Mucosa of gallbladder (tissue), 1 donor: ENCODE results near the gene CDH1. TPM values are rescaled to one million over a fixed set of nuclear protein-coding genes. Genes with fewer than 3 reads are reported as not detected.
A peak's percentile ranks its signal among the peaks of the same experiment; 100 is the strongest.
"Not testable (repeated sequence)": the region's sequence is repeated elsewhere in the genome, so short reads cannot be mapped to it uniquely, and the experiment has no call there.

Experiments
- DNase-seq: peaks from one replicate; pipeline ENCODE4 v3.0.0-alpha.2; 2020; ENCODE audit warnings: low spot score
- total RNA-seq: library from RNA; stranded (reverse); gene quantifications from one replicate; pipeline ENCODE4 v1.2.1, GENCODE V29; 2021
- donor health status: DM: no; HTN: no; CAD: no.

Gene CDH1
- total RNA-seq = 425 TPM

GRCh38 chr16:68737046-68737729 is at the start of gene CDH1:
Gene CDH1, plus strand, starts transcription at chr16:68737292. Its CDS starts 124 bp downstream, at chr16:68737416.
- peak; percentile 91 for DNase-seq

DNA sequence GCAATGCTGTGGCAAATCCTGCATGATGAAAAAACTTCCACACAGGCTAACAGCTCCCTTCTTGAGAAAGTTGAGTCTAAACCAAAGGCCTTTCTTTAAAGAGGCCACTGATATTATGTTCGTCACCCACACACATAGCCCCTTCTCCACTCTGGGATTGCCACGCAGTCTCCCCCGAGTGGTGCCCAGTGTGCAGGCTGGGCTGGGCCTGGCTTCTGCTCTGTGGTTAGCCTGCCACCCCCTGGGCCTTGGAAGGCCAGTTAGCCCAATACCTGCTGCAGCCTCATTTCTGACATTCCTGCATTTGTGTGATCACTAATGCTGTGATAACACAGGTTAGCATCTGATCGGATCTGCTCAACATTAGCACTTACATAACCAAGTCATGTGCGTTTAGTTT is 47.2 kb upstream of the CDH1 start:
- DNase-seq = no peak

DNA sequence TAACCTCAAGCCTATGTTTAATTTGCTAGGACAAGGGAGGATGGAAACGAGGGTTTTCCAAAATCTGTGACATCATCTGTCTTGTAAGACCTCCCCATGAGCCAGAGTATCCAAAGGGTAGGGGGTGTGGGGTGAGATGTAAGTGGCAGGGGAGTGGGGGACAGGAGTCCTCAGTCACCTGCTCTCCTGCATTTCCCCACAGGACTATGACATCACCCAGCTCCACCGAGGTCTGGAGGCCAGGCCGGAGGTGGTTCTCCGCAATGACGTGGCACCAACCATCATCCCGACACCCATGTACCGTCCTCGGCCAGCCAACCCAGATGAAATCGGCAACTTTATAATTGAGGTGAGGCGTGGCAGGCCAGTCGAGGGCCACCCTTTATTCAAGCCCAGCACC is 41.5 kb upstream of the CDH1 start:
- DNase-seq = no peak

DNA sequence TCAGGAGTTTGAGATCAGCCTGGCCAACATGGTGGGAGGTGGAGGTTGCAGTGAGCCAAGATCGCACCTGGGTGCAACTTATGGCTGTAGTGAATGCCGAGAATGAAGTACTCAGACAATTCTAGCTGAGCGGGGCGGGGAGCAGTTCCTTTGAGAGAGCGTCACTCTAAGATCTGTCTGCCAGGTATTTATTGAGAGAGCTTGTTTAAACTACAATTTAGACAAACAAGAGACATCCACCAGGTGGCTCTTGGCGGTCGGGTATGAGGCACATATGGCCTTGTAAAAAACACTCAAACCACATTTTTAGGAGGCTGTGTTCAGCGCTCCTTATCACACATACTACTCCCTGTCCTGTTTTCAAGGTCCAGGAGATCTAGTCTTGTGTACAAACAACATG is 40.6 kb upstream of the CDH1 start:
- no peak for DNase-seq

GRCh38 chr16:68698091-68698490 is 39.0 kb upstream of the CDH1 start:
- no peak for DNase-seq

GRCh38 chr16:68700120-68700519 is 37.0 kb upstream of the CDH1 start:
- DNase-seq = no peak

GRCh38 chr16:68700831-68701230 is 36.3 kb upstream of the CDH1 start:
- no peak for DNase-seq

DNA sequence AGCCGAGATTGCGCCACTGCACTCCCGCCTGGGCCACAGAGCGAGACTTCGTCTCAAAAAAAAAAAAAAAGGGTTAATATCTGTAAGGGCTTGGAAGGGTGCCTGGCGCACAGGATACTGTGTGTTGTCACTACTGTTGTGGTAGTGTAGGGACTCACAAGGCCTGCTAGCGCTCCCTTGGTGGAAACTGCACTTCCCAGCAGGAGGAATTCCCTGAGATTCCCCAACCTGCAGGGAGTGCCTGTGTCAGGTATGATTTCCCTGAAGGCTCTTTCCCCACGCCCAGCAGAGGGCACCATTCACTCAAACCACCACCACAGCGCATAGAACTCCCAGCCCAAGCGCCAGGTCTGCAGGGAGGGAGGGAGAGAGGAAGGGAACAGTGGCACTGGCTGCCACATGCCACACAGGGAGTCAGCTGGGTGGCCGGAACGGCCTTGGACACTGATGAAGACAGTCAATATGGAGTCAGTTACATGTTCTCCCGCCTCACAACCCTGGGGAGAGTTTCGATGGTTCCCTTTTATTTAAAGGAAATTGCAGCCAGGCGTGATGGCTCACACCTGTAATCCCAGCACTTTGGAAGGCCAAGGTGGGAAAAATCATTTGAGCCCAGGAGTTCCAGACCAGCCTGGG is 32.7 kb upstream of the CDH1 start:
- DNase-seq = peak; percentile 88

- DNase-seq = peak; percentile 80
These were observed 29.5 kb upstream of the CDH1 start for GRCh38 chr16:68707340-68708152.

- DNase-seq = no peak
These were observed 26.9 kb upstream of the CDH1 start for GRCh38 chr16:68710211-68710610.

DNA sequence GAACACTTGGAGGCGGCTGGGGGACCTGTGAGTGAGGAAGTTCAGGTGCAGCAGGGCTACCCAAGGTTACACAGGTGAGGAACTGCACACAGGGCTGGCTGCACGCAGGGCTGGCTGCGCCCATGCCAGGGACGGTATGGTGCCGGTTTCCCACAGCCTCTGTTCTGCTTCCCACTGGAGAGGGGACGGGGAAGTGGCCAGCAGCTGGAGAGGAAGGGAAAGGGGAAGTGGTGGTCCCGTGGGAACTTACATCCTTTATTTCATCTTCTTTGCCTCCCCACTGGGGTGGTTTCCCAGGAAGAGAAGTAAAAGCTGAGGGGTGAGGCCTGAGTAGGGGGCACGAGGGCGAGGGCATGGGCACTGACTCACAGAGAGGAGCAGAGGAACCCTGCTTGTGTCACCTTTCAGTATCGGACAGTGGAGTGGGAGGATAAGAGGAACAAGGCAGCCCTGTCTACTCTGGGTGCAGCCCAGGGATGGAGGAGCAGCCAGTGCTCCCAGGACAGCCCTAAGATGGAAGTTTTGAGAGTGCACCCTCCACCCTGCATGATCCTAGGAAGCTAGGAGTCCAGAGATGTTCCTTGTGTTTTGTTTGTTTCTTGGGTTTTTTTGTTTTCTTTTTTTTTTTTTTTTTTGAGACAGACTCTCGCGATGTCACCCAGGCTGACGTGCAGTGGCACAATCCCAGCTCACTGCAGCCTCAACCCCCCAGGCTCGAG is 25.5 kb upstream of the CDH1 start:
- DNase-seq = no peak

GRCh38 chr16:68713361-68713760 is 23.7 kb upstream of the CDH1 start:
- DNase-seq = no peak

DNA sequence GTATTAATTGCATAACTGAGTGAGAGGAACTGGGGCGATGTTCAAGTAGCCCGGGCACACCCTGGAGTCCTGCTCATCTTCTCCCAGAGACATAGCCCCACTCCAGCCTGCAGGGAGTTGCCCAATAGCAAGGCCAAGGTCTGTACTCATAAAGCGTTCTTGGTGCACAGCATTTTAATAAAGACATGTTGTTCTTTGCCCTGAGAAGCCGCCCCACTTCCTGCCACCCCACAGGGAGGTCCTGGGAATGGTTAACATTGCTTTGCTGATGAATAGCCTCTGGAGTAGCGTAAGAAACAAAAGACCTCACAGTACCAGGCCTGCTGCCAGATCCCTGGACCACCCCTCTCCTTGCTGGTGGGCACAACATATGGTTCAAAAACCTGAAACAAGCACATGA is 21.6 kb upstream of the CDH1 start:
- no peak for DNase-seq

- DNase-seq = not testable (repeated sequence)
These were observed 20.6 kb upstream of the CDH1 start for GRCh38 chr16:68716516-68716915.

- DNase-seq = no peak
These were observed 19.4 kb upstream of the CDH1 start for GRCh38 chr16:68717684-68718083.

GRCh38 chr16:68718590-68718989 is 18.5 kb upstream of the CDH1 start:
- no peak for DNase-seq

DNA sequence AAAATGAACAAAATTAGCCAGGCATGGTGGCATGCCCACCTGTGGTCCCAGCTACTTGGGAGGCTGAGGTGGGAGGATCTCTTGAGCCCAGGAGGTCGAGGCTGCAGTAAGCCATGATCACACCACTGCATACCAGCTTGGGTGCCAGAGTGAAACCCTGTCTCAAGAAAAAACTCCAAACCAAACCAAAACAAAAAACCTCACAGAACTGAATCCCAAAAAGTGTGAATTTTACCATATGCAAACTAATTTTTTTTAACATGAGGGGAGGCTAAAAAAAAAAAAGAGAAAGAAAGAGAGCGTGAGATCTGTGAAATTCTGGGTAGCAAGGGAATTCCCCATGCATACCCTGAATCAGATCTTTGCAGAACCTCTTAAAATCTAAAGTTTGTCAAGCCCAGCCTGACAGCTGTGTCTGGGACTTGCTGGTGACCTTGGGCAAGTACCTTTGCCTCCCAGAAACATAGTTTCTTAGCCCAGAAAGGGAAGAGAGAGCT is 17.1 kb upstream of the CDH1 start:
- DNase-seq = no peak

DNA sequence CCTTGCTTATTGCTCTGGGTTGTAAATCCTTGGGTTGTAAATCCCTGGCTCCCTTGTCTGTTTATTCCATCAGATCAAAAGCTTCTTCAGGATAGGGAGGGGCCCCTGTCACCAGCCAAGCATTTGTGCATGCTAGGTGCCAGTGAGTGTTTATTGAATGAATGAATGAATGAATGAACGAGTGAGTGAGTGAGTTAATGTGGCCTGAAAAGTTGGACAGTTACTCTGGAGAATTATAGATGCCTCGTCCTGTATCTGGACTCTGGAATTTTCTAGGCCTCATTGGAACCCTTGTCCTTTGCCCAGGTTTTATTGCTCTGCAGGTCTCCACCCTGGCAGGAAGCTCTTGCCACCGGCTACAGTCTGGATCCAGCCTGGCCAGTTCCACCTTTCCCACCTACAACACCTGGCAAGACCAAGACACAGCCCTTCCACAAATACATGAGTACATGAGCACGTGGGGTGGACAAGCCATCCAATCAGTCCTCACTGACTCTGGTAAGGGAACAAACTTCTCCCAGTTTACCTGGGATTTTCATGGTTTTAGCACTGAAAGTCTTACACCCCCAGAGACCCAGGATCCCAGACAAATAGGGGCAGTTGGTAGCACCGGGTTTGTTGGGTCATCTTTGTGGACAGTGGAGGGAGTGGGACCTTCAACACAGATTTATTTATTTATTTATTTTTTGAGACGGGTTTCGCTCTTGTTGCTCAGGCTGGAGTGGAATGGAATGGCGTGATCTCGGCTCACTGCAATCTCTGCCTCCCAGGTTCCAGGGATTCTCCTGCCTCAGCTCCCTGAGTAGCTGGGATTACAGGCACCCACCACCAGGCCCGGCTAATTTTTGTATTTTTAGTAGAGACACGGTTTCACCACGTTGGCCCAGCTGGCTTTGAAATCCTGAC is 14.7 kb upstream of the CDH1 start:
- DNase-seq = no peak

DNA sequence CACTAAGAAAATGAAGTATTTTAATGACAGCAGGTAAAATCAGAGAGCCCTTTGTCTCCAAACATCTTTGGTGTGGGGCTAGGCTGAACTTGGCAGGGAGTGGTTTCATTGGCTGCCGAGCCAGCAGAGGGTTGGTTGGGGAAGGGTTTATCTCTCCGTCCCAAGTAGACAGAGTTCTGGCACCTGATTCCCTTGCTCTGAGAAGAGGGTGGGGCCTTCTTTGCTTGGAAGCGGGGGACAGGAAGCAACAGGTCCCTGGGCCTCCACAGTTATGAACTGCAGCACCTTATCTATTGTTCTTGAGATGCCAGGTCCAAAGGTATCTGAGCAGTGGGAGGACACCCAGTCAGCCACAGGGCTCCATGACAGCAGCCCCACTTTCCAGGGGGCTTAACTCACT is 12.3 kb upstream of the CDH1 start:
- peak; percentile 44 for DNase-seq

GRCh38 chr16:68728523-68728922 is 8.6 kb upstream of the CDH1 start:
- no peak for DNase-seq

DNA sequence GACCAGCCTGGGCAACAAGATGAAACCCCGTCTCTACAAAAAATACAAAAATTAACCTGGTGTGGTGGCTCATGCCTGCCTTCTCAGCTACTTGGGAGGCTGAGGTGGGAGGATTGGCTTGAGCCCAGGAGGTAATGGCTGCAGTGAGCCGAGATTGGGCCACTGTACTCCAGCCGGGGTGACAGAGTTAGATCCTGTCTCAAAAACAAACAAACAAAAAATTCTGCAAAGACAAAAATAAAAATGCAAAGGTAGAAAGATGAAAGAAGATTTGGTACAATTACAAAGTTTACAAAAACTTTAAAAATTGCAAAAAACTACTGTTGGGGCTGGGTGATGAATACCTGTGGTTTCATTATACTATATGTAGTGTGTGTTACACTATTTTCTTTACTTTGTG is 5.5 kb upstream of the CDH1 start:
- no peak for DNase-seq
